K562 (cell line): ENCODE measurements around the gene CARM1. TPM values are rescaled to one million over a fixed set of nuclear protein-coding genes. Genes with fewer than 3 reads are reported as not detected.

Experiments used
- ATAC-seq: fragments of 200-7000 bp; cut with Tn5 transposase; 3 replicates; pipeline ENCODE4 v1.9.1; 2020; ENCODE audit warnings: moderate library complexity
- BruUV-seq: library from RNA; stranded (reverse); fragments of 400-500 nt; replicated peaks from 2 replicates; lab custom pipeline; 2021; lab: Mats Ljungman, UMichigan
- CTCF ChIA-PET: fragments of 300-600 bp; formaldehyde crosslinking; extraction: SDS; loops from one replicate; lab custom pipeline; 2021; ENCODE audit warnings: low intra/inter-chr PET ratio; lab: Yijun Ruan, JAX
- POLR2A ChIA-PET: fragments of 300-600, 350-650 bp; sonication (Branson Sonifier 250); formaldehyde crosslinking; extraction: SDS; loops from one replicate; lab custom pipeline; 2021; ENCODE audit warnings: antibody characterized with exemption, inconsistent platforms; lab: Yijun Ruan, JAX
- DNase-seq, 4 experiments: peaks; one replicate each; pipeline versions ENCODE4 v3.0.0 to v3.0.0-alpha.2; 2011 to 2018; ENCODE audit warnings: low spot score in 3 of 4, mixed read lengths in 3 of 4; ENCODE audit errors: extremely low read depth in 1 of 4
- FAIRE-seq: peaks from 2 replicates; lab custom pipeline; 2011; peaks lifted over from hg19 to GRCh38; lab: Jason Lieb, UNC
- H2AFZ ChIP-seq: 2 replicates; pipeline ENCODE4 v1.6.0; 2011; ENCODE audit warnings: low read depth, low read length, control low read depth, inconsistent platforms
- H3K27ac ChIP-seq: fragments of 200-600 bp; 3 replicates; pipeline ENCODE4 v1.8.0; 2011; ENCODE audit warnings: low read depth, mild to moderate bottlenecking, control low read depth, inconsistent platforms, low read length, moderate library complexity, mixed read lengths; ENCODE audit errors: extremely low read depth
- H3K27me3 ChIP-seq, 2 experiments: fragments of 300-600 bp in 1 of 2; 2 replicates in 1 of 2; 3 replicates in 1 of 2; pipeline versions ENCODE4 v1.6.0 to v1.8.0; 2011; ENCODE audit warnings: inconsistent platforms in 2 of 2, low read length in 2 of 2, mild to moderate bottlenecking in 1 of 2, mixed read lengths in 1 of 2, moderate library complexity in 1 of 2; ENCODE audit not compliant: control insufficient read depth in 2 of 2, insufficient read depth in 2 of 2
- H3K36me3 ChIP-seq: fragments of 300-600 bp; 3 replicates; pipeline ENCODE4 v1.8.0; 2011; ENCODE audit warnings: mild to moderate bottlenecking, low read length, inconsistent platforms; ENCODE audit not compliant: control insufficient read depth, insufficient read depth
- H3K4me1 ChIP-seq, 2 experiments: fragments of 200-600 bp in 1 of 2; replicated peaks in 1 of 2; 2 replicates in 1 of 2; 3 replicates in 1 of 2; pipeline versions ENCODE4 v1.5.1 to v1.8.0; 2011; ENCODE audit warnings: inconsistent platforms in 2 of 2, low read length in 2 of 2, mild to moderate bottlenecking in 1 of 2, mixed read lengths in 1 of 2, moderate library complexity in 1 of 2; ENCODE audit not compliant: control insufficient read depth in 2 of 2, insufficient read depth in 2 of 2
- H3K4me2 ChIP-seq: 2 replicates; pipeline ENCODE4 v1.6.1; 2011; ENCODE audit warnings: low read length, control low read depth, inconsistent platforms, mixed read lengths; ENCODE audit not compliant: insufficient read depth
- H3K4me3 ChIP-seq: fragments of 200-600 bp; sonication (generic), shearing (Covaris generic); 2 replicates; pipeline ENCODE4 v1.5.1; 2016; ENCODE audit warnings: control low read depth, inconsistent platforms
- H3K79me2 ChIP-seq: fragments of 200-600 bp; 3 replicates; pipeline ENCODE4 v1.8.0; 2011; ENCODE audit warnings: low read length, inconsistent platforms; ENCODE audit not compliant: control insufficient read depth, insufficient read depth
- H3K9ac ChIP-seq, 2 experiments: 2 replicates each; pipeline versions ENCODE4 v1.6.0 to v1.6.1; 2011; ENCODE audit warnings: low read depth in 2 of 2, low read length in 2 of 2, control low read depth in 1 of 2, inconsistent platforms in 1 of 2, mild to moderate bottlenecking in 1 of 2, mixed read lengths in 1 of 2; ENCODE audit not compliant: insufficient read depth in 1 of 2
- H3K9me1 ChIP-seq: one replicate; pipeline ENCODE4 v1.6.0; 2011; ENCODE audit warnings: inconsistent platforms, mild to moderate bottlenecking, low read length, moderate library complexity; ENCODE audit not compliant: control insufficient read depth, insufficient read depth
- H3K9me3 ChIP-seq: replicated peaks from 2 replicates; pipeline ENCODE4 v1.5.1; 2011; ENCODE audit warnings: low read depth, low read length, inconsistent platforms; ENCODE audit not compliant: control insufficient read depth, insufficient read depth
- H4K20me1 ChIP-seq: replicated peaks from 2 replicates; pipeline ENCODE4 v1.6.1; 2011; ENCODE audit warnings: low read length, inconsistent platforms, mixed read lengths; ENCODE audit not compliant: control insufficient read depth, insufficient read depth
- EGR1 ChIP-seq: fragments of 450-650 bp; conservative IDR thresholded peaks from 2 replicates; pipeline ENCODE4 v1.6.1; 2017; ENCODE audit warnings: mild to moderate bottlenecking
- HMGN3 ChIP-seq: IDR thresholded peaks from 2 replicates; pipeline ENCODE4 v1.6.1; 2011; ENCODE audit warnings: borderline replicate concordance, low read depth, mild to moderate bottlenecking, mixed read lengths, low read length; ENCODE audit not compliant: insufficient read length; ENCODE audit errors: extremely low read depth
- JUND ChIP-seq, 2 experiments: IDR thresholded peaks; 2 replicates in 1 of 2; 3 replicates in 1 of 2; pipeline ENCODE4 v1.6.1; 2011; ENCODE audit warnings: borderline replicate concordance in 2 of 2, low read depth in 2 of 2, low read length in 2 of 2, improper control_type of control experiment in 1 of 2, missing biosample characterization in 1 of 2, missing genetic modification characterization in 1 of 2, missing genetic modification reagents in 1 of 2
- KDM5B ChIP-seq: fragments of 200-600 bp; sonication (generic); IDR thresholded peaks from 2 replicates; pipeline ENCODE4 v1.6.1; 2012; ENCODE audit warnings: low read depth, mild to moderate bottlenecking, moderate library complexity, low read length, control low read depth, inconsistent platforms; ENCODE audit not compliant: insufficient replicate concordance
- POLR2A ChIP-seq: fragments of 450-650 bp; conservative IDR thresholded peaks from 2 replicates; pipeline ENCODE4 v1.6.1; 2016
- POLR2G ChIP-seq: fragments of 200-400 bp; formaldehyde crosslinking; IDR thresholded peaks from 2 replicates; pipeline ENCODE4 v1.6.1; 2017; ENCODE audit warnings: low read depth, mild to moderate bottlenecking, antibody characterized with exemption, low read length, moderate library complexity
- PTBP1 ChIP-seq: fragments of 200-400 bp; formaldehyde crosslinking; IDR thresholded peaks from 2 replicates; pipeline ENCODE4 v1.6.1; 2017; ENCODE audit warnings: low read depth, low read length
- RBFOX2 ChIP-seq: fragments of 200-400 bp; formaldehyde crosslinking; IDR thresholded peaks from 2 replicates; pipeline ENCODE4 v1.6.1; 2017; ENCODE audit warnings: low read depth, mild to moderate bottlenecking, low read length, moderate library complexity
- RBM22 ChIP-seq: fragments of 200-400 bp; formaldehyde crosslinking; IDR thresholded peaks from 2 replicates; pipeline ENCODE4 v1.6.1; 2018; ENCODE audit warnings: low read length, low read depth; ENCODE audit not compliant: poor library complexity, severe bottlenecking
- SAP30 ChIP-seq: fragments of 200-600 bp; sonication (generic); IDR thresholded peaks from 2 replicates; pipeline ENCODE4 v1.6.1; 2012; ENCODE audit warnings: borderline replicate concordance, low read depth, mild to moderate bottlenecking, moderate library complexity, low read length, control low read depth, inconsistent platforms; ENCODE audit not compliant: insufficient read depth, poor library complexity, severe bottlenecking
- SIX5 ChIP-seq, 2 experiments: IDR thresholded peaks; 2 replicates each; pipeline ENCODE4 v1.6.1; 2011; ENCODE audit warnings: low read length in 2 of 2, borderline replicate concordance in 1 of 2, low read depth in 1 of 2, mild to moderate bottlenecking in 1 of 2, moderate library complexity in 1 of 2; ENCODE audit not compliant: insufficient read depth in 1 of 2
- SUPT5H ChIP-seq: fragments of 450-650 bp; IDR thresholded peaks from 2 replicates; pipeline ENCODE4 v1.6.1; 2016
- WGBS: fragments of 100-300 bp; shearing (Covaris generic); methylation state at CpG from one replicate; pipeline ENCODE4 v1.1.6; 2016; ENCODE audit warnings: low coverage, mixed read lengths; ENCODE audit not compliant: insufficient coverage; ENCODE audit errors: missing lambda C conversion rate; 5-methylcytosine and 5-hydroxymethylcytosine counted together
- in situ Hi-C: fragments of 300-500 bp; cut with MboI; formaldehyde crosslinking; loops from 4 replicates; pipeline ENCODE4 v1.15.0; 2018; ENCODE audit warnings: inconsistent platforms, mixed read lengths
- intact Hi-C: fragments of 100-400 bp; cut with micrococcal nuclease; formaldehyde crosslinking; loops from 2 replicates; pipeline ENCODE4 v1.14.2; 2022
- polyA plus RNA-seq, 8 experiments: library from polyadenylated mRNA; depleted of rRNA in 4 of 8; stranded (reverse) in 5 of 8; unstranded in 3 of 8; fragments of >200 nt; fragmentation: Nextera tagmentation in 2 of 8; fragmentation: Illumina TruSeq in 1 of 8; extraction: Ambion mirVana in 2 of 8; extraction: Trizol in 1 of 8; gene quantifications; 2 replicates each; pipeline versions ENCODE4 v1.2.1 to v1.2.3, GENCODE V29; 2011 to 2014; ENCODE audit warnings: inconsistent platforms in 1 of 8, missing spikeins in 1 of 8
- total RNA-seq, 7 experiments: library from RNA; depleted of rRNA in 6 of 7; stranded (reverse); fragments of >200 nt in 6 of 7; fragmentation: Illumina TruSeq in 2 of 7; extraction: Trizol in 2 of 7; gene quantifications; 2 replicates each; pipeline versions ENCODE4 v1.2.1 to v1.2.3, GENCODE V29; 2011 to 2021; ENCODE audit warnings: low replicate concordance in 1 of 7
- TF ChIP-seq, protein P1 (sequence below), 2 experiments: fragments of 450-650 bp in 1 of 2; sonication (generic) in 1 of 2; formaldehyde crosslinking in 1 of 2; IDR thresholded peaks in 1 of 2; conservative IDR thresholded peaks in 1 of 2; 2 replicates each; pipeline versions ENCODE4 v1.6.1 to v1.8.1; 2016 to 2023; ENCODE audit warnings: mild to moderate bottlenecking in 2 of 2, moderate library complexity in 2 of 2, inconsistent platforms in 1 of 2, missing genetic modification reagents in 1 of 2
- TF ChIP-seq, protein P2 (sequence below): fragments of 450-650 bp; IDR thresholded peaks from 2 replicates; pipeline ENCODE4 v1.6.1; 2016

The CARM1 gene
- total and polyA plus RNA-seq, 9 of the 15 experiments (the other 6 are each of a cell fraction or from before 2014, with no cell fraction given) = 0.36 to 86.0 (median 29.7) TPM

DNA sequence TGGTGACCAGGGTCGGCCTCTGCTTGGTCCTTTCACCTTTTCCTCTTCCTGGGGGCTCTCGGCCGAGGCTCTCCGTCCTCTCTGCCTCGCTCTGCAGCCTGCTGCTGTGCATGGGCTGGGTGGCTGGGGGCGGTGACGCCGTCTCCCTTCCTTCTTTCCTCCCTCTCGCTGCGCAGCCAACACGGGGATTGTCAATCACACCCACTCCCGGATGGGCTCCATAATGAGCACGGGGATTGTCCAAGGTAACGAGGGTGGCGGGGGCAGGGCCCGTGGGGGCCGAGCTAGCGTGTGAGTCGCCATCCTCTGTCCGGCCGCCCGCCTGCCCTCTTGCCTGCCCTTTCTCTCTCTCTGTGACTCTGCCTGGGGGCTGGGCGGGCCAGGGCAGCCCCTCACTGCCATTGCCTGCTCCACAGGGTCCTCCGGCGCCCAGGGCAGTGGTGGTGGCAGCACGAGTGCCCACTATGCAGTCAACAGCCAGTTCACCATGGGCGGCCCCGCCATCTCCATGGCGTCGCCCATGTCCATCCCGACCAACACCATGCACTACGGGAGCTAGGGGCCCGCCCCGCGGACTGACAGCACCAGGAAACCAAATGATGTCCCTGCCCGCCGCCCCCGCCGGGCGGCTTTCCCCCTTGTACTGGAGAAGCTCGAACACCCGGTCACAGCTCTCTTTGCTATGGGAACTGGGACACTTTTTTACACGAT is 50.0 kb downstream of the CARM1 start:
- FAIRE-seq (no peak), DNase-seq (no peak), ATAC-seq (peak; percentile 5; the same call in 2 of the 3 replicates)
- intact Hi-C loops (no loop called here), in situ Hi-C loops (no loop called here)
- no peaks in the 10 kb centered on the region for H3K79me2 ChIP-seq
- H3K36me3 ChIP-seq = peaks cover 73% of the 10 kb centered on the region; the same call in 2 of the 3 replicates
- no peak overlapping the region for H3K4me2 ChIP-seq
- H2AFZ ChIP-seq = no peak overlapping the region
- H3K27ac ChIP-seq = no peak overlapping the region
- 90% methylated on average over 38 of the region's 43 CpGs for WGBS
- ChIA-PET CTCF (no interaction called here), POLR2A (interaction anchor here (1.4 kb wide), 1 partner anchor 9 kb away, joined by 4 read pairs; no protein-coding TSS in a partner anchor)
- H3K4me3 ChIP-seq = no peak overlapping the region
- no TSS peak for BruUV-seq
- peaks cover 5% of the 10 kb centered on the region for H3K9me1 ChIP-seq
- peak overlapping the region in 1 of 2 experiments; percentile 37; a peak in 1 of 4 replicates for H3K9ac ChIP-seq
- TF ChIP-seq, protein P1, sequence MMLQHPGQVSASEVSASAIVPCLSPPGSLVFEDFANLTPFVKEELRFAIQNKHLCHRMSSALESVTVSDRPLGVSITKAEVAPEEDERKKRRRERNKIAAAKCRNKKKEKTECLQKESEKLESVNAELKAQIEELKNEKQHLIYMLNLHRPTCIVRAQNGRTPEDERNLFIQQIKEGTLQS (IDR thresholded peaks at IDR 0.05) = no peak
- TF ChIP-seq, protein P1 (CRISPR knock-in tag; conservative IDR thresholded peaks at IDR 0.05) = no peak
- no peak for TF ChIP-seq JUND (IDR thresholded peaks at IDR 0.05; ENCODE audit: borderline replicate concordance, low read depth, low read length)
- no peak for TF ChIP-seq JUND (tag; IDR thresholded peaks at IDR 0.05; ENCODE audit: borderline replicate concordance, low read depth, low read length)
- TF ChIP-seq PTBP1 = no peak
- peak; percentile 69 for TF ChIP-seq RBFOX2
- peak; percentile 63 for TF ChIP-seq POLR2G
- TF ChIP-seq EGR1 = no peak
- TF ChIP-seq, protein P2, sequence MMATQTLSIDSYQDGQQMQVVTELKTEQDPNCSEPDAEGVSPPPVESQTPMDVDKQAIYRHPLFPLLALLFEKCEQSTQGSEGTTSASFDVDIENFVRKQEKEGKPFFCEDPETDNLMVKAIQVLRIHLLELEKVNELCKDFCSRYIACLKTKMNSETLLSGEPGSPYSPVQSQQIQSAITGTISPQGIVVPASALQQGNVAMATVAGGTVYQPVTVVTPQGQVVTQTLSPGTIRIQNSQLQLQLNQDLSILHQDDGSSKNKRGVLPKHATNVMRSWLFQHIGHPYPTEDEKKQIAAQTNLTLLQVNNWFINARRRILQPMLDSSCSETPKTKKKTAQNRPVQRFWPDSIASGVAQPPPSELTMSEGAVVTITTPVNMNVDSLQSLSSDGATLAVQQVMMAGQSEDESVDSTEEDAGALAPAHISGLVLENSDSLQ = peak; percentile 10; the same call in 1 of the 2 replicates
- TF ChIP-seq SAP30 = no peak
- peak; percentile 62 for TF ChIP-seq POLR2A
- TF ChIP-seq HMGN3 = peak; percentile 1
- 0 out of 2 replicates have a peak, but pooled peaks have one; percentile 52 for TF ChIP-seq SUPT5H
- peak; percentile 93 for TF ChIP-seq RBM22
- no peak for TF ChIP-seq SIX5 (IDR thresholded peaks at IDR 0.05; ENCODE audit: borderline replicate concordance in 1 of 2, insufficient read depth in 1 of 2, low read depth in 1 of 2, low read length in 2 of 2)
- TF ChIP-seq KDM5B = peak; percentile 40
- H3K27me3 ChIP-seq = no peaks in the 10 kb centered on the region
- no peaks in the 10 kb centered on the region for H4K20me1 ChIP-seq
- no peaks in the 10 kb centered on the region for H3K9me3 ChIP-seq
- peaks cover 0 to 36% of the 10 kb centered on the region in 2 experiments; a peak in 1 of 5 replicates for H3K4me1 ChIP-seq
